Head of caudate nucleus (tissue), 42 donors: ENCODE measurements around the gene ACTN1.
"Not testable (repeated sequence)": the region's sequence is repeated elsewhere in the genome, so short reads cannot be mapped to it uniquely, and the experiment has no call there.

Experiments
- DNase-seq, 42 donors: peaks; one replicate each; pipeline versions ENCODE4 v3.0.0 to v3.0.0-alpha.2; 2020 to 2021; ENCODE audit warnings: mixed read lengths in 7 of 42
- intact Hi-C: fragments of 100-400 bp; cut with DNase I; formaldehyde crosslinking; loops from one replicate; pipeline ENCODE4 v1.15.0; 2022

The ACTN1 gene

GRCh38 chr14:68862954-68863594 is 116.0 kb downstream of the ACTN1 start:
- intact Hi-C loops, result no loop called here
- DNase-seq, result peak; percentile 56 to 89 (median 79)

DNA sequence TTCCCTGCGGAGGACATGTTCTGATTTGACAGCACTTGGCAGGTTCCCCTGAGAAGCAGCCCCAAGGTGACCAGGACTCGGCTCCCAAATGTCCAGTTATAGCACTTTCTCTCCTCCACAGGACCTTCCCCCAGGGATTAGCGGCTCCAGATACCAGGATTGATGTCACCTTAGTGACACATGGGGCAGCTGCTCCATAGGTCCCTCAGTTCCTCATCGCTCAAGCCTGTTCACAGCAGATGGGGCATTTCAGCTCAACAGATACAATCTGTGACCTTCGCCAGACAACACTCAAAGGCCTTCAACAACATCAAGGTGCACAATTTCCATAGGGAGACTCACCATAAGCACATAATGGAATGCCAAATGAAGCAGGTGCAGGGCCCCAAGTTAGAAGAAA is 118.3 kb downstream of the ACTN1 start:
- intact Hi-C loops, result no loop called here
- DNase-seq, result no peak

- peak in 1 of 42 donors; percentile 10 for DNase-seq
- intact Hi-C loops, result no loop called here
These were observed 121.5 kb downstream of the ACTN1 start for GRCh38 chr14:68857516-68858070.

- intact Hi-C loops, result no loop called here
These were observed 122.5 kb downstream of the ACTN1 start for GRCh38 chr14:68856572-68856971.

GRCh38 chr14:68854421-68854820 is 124.7 kb downstream of the ACTN1 start:
- intact Hi-C loops, result no loop called here
- no peak for DNase-seq

More at GRCh38 chr14:68856572-68856971, 122.5 kb downstream of the ACTN1 start:
- DNase-seq, result peak in 1 of 42 donors; percentile 10

- DNase-seq, result no peak
- intact Hi-C loops, result no loop called here
These were observed 125.4 kb downstream of the ACTN1 start for GRCh38 chr14:68853749-68854148.

DNA sequence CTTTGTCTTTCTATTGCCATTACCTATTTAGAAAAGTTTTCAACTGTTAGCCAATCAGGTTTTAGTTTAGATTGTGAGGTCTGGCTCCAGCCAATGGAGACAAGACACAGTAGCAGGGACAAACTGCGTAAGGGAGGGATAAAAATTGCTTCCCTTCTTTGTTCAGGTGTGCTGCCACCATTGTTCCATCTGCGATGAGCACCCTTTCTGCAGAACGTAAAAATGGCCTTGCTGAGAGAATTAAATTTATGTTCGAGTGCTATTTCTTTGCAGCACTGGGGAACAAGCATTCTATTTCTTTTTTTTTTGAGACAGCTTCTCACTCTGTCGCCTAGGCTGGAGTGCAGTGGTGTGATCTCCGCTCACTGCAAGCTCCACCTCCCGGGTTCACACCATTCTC is 126.6 kb downstream of the ACTN1 start:
- intact Hi-C loops, DNase-seq: not testable (repeated sequence)

- no peak for DNase-seq
- intact Hi-C loops, result no loop called here
These were observed 128.0 kb downstream of the ACTN1 start for GRCh38 chr14:68851078-68851477.

DNA sequence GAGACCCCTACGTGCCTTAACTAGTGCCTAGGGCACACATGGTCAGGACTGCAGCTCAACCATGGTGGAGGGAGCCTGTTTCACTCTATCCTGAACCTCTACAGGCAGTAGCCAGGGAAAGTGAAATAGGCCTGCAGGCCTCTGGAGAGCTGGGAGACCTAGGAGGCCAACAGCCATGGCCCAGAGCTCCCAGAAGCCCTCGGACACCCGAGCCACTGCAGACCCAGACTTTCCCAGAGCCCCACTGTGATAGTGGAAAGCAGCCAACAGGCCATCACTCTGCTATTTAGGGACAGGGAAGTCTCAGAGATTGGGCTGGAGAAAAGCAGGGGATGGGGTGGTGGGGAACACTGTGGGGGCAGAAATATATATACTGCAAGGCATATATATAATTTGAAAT is 129.7 kb downstream of the ACTN1 start:
- DNase-seq, result no peak
- intact Hi-C loops, result no loop called here

DNA sequence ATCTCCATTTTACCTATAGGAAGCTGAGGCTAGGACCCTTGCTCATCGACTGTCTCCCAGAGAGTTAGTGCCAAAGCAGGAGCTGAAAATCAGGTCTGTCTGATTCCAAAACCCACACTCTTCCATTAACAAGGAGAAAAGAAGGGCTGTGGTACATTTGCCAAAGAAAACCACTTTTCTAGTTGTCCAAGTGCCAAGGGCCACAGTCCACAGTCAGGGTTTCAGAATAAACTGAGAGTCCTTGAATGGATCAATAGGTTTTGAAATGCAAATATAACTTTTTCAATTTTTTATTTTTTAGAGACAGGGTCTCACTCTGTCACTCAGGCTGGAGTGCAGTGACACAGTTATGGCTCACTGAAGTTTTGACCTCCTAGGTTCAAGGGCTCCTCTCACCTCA is 130.8 kb downstream of the ACTN1 start:
- intact Hi-C loops, result no loop called here
- DNase-seq, result no peak

DNA sequence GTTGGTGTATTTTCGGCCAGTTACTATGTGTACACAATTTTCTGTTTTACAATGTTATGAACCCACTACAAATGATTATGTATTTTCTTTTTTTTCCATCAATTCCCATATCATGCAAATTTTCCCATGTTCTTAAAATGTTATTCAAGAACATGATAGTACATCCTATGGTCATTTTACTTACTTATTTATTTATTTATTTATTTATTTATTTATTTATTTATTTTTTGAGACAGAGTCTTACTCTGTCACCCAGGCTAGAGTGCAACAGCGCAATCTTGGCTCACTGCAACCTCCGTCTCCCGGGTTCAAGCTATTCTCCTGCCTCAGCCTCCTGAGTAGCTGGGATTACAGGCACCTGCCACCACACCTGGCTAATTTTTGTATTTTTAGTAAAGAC is 131.5 kb downstream of the ACTN1 start:
- DNase-seq, intact Hi-C loops: not testable (repeated sequence)

- no peak for DNase-seq
- intact Hi-C loops, result no loop called here
These were observed 132.6 kb downstream of the ACTN1 start for GRCh38 chr14:68846466-68846865.

- DNase-seq, result peak in 1 of 42 donors; percentile 25
- intact Hi-C loops, result no loop called here
These were observed 134.9 kb downstream of the ACTN1 start for GRCh38 chr14:68844210-68844545.

- DNase-seq, result peak; percentile 62 to 92 (median 81)
- intact Hi-C loops, result no loop called here
These were observed 135.5 kb downstream of the ACTN1 start for GRCh38 chr14:68843471-68844209.

- intact Hi-C loops, result no loop called here
These were observed 136.8 kb downstream of the ACTN1 start for GRCh38 chr14:68842298-68842697.

GRCh38 chr14:68841016-68841809 is 137.9 kb downstream of the ACTN1 start:
- intact Hi-C loops, result no loop called here
- peak in 1 of 42 donors; percentile 9 for DNase-seq

More at GRCh38 chr14:68842298-68842697, 136.8 kb downstream of the ACTN1 start:
- peak in 2 of 42 donors; percentile 9 to 38 for DNase-seq

GRCh38 chr14:68840454-68840853 is 138.6 kb downstream of the ACTN1 start:
- intact Hi-C loops, result no loop called here
- no peak for DNase-seq

DNA sequence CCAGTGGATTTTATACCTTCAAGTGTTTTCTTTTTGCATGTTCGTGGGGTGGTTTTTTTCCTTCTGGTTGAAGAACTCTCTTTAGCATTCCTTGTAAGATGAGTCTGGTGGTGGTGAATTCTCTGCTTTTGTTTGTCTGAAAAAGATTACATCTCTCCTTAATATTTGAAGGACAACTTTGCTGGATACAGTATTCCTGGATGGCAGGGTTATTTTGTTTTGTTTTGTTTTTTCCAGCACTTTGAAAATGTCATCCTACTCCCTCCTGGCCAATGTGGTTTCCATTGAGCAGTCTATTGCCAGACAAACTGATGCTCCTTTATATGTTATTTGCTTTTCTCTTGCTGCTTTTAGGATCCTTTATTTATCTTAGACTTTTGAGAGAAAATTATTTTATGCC is 143.0 kb downstream of the ACTN1 start:
- DNase-seq, result no peak
- intact Hi-C loops, result no loop called here

DNA sequence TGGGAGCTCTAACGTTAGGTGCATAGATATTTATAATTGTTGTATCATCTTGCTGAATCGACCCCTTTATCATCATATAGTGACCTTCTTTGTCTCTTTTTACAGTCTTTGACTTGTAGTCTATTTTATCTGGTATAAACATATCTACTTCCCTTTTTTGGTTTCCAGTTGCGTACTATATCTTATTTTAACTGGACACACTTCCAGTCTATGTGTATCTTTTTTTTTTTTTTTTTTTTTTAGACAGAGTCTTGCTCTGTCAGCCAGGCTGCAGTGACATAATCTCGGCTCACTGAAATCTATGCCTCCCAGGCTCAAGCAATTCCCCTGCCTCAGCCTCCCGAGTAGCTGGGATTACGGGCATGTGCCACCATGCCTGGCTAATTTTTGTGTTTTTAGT is 144.3 kb downstream of the ACTN1 start:
- peak in 1 of 42 donors; percentile 10 for DNase-seq
- intact Hi-C loops, result no loop called here

DNA sequence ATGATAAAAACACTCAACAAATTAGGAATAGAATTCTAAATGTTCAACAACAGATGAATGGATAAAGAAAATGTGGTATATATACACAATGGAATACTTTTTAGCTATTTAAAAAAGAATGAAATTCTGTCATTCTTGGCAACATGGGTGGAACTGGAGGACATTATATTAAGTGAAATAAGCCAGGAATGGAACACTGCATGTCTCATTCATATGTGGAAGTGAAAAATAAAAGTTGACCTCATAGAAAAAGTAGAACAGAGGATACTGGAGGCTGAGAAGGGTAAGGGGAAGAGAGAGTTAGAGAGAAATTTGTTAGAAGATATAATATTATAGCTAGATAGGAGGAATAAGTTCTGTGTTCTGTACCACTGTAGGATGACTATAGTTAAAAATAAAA is 150.4 kb downstream of the ACTN1 start:
- no peak for DNase-seq
- intact Hi-C loops, result loop anchor here (10.0 kb wide), 1 partner anchor 994 kb away; no protein-coding TSS in a partner anchor
